ENCODE measurements around the gene BRD7. TPM values are rescaled to one million over a fixed set of nuclear protein-coding genes. Genes with fewer than 3 reads are reported as not detected.

The BRD7 gene
- total and polyA plus RNA-seq, 2 of the 13 experiments (the other 11 are each of a cell fraction or from before 2014, with no cell fraction given) = 82.3 to 149 TPM

- TF ChIP-seq, protein P1, sequence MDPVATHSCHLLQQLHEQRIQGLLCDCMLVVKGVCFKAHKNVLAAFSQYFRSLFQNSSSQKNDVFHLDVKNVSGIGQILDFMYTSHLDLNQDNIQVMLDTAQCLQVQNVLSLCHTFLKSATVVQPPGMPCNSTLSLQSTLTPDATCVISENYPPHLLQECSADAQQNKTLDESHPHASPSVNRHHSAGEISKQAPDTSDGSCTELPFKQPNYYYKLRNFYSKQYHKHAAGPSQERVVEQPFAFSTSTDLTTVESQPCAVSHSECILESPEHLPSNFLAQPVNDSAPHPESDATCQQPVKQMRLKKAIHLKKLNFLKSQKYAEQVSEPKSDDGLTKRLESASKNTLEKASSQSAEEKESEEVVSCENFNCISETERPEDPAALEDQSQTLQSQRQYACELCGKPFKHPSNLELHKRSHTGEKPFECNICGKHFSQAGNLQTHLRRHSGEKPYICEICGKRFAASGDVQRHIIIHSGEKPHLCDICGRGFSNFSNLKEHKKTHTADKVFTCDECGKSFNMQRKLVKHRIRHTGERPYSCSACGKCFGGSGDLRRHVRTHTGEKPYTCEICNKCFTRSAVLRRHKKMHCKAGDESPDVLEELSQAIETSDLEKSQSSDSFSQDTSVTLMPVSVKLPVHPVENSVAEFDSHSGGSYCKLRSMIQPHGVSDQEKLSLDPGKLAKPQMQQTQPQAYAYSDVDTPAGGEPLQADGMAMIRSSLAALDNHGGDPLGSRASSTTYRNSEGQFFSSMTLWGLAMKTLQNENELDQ (CRISPR knock-in tag; IDR thresholded peaks at IDR 0.05; ENCODE audit: borderline replicate concordance) = no peak
- TF ChIP-seq MTA1 (CRISPR knock-in tag; IDR thresholded peaks at IDR 0.05; ENCODE audit: borderline replicate concordance) = peak; percentile 77
- TF ChIP-seq, protein P2, sequence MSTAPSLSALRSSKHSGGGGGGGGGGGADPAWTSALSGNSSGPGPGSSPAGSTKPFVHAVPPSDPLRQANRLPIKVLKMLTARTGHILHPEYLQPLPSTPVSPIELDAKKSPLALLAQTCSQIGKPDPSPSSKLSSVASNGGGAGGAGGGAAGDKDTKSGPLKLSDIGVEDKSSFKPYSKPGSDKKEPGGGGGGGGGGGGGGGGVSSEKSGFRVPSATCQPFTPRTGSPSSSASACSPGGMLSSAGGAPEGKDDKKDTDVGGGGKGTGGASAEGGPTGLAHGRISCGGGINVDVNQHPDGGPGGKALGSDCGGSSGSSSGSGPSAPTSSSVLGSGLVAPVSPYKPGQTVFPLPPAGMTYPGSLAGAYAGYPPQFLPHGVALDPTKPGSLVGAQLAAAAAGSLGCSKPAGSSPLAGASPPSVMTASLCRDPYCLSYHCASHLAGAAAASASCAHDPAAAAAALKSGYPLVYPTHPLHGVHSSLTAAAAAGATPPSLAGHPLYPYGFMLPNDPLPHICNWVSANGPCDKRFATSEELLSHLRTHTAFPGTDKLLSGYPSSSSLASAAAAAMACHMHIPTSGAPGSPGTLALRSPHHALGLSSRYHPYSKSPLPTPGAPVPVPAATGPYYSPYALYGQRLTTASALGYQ (CRISPR knock-in tag; IDR thresholded peaks at IDR 0.05) = no peak
- TF ChIP-seq TBP (CRISPR knock-in tag; IDR thresholded peaks at IDR 0.05) = no peak
- TF ChIP-seq POGK (CRISPR knock-in tag; conservative IDR thresholded peaks at IDR 0.05) = no peak
- peak; percentile 81; the same call in 1 of the 2 replicates for TF ChIP-seq ZNF230 (CRISPR knock-in tag; IDR thresholded peaks at IDR 0.05)
- TF ChIP-seq GPN1 (CRISPR knock-in tag; IDR thresholded peaks at IDR 0.05; ENCODE audit: borderline replicate concordance) = no peak
- TF ChIP-seq ZNF747 (CRISPR knock-in tag; IDR thresholded peaks at IDR 0.05; ENCODE audit: borderline replicate concordance) = 0 out of 2 replicates have a peak, but pooled peaks have one; percentile 67
- TF ChIP-seq RFX5 (IDR thresholded peaks at IDR 0.05; ENCODE audit: low read depth, low read length) = no peak
- TF ChIP-seq ZNF607 (CRISPR knock-in tag; IDR thresholded peaks at IDR 0.05; ENCODE audit: borderline replicate concordance) = no peak
- TF ChIP-seq, protein P3, sequence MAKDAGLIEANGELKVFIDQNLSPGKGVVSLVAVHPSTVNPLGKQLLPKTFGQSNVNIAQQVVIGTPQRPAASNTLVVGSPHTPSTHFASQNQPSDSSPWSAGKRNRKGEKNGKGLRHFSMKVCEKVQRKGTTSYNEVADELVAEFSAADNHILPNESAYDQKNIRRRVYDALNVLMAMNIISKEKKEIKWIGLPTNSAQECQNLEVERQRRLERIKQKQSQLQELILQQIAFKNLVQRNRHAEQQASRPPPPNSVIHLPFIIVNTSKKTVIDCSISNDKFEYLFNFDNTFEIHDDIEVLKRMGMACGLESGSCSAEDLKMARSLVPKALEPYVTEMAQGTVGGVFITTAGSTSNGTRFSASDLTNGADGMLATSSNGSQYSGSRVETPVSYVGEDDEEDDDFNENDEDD (CRISPR knock-in tag; IDR thresholded peaks at IDR 0.05; ENCODE audit: borderline replicate concordance) = no peak
- no peak; the same call in 1 of the 2 replicates for TF ChIP-seq HES4 (CRISPR knock-in tag; IDR thresholded peaks at IDR 0.05; ENCODE audit: borderline replicate concordance)
- TF ChIP-seq ZNF629 (CRISPR knock-in tag; conservative IDR thresholded peaks at IDR 0.05) = no peak
- no peak for TF ChIP-seq TRIM24 (CRISPR knock-in tag; IDR thresholded peaks at IDR 0.05)
- no peak for TF ChIP-seq FOXA3 (CRISPR knock-in tag; IDR thresholded peaks at IDR 0.05)
- TF ChIP-seq MLX (CRISPR knock-in tag; IDR thresholded peaks at IDR 0.05) = no peak
- TF ChIP-seq FOXK2 (IDR thresholded peaks at IDR 0.05) = no peak
- TF ChIP-seq KAT8 (CRISPR knock-in tag; IDR thresholded peaks at IDR 0.05) = no peak
- no peak for TF ChIP-seq ZNF841 (CRISPR knock-in tag; IDR thresholded peaks at IDR 0.05; ENCODE audit: borderline replicate concordance)
- TF ChIP-seq GLI4 (CRISPR knock-in tag; IDR thresholded peaks at IDR 0.05; ENCODE audit: borderline replicate concordance) = peak; percentile 29; the same call in 1 of the 2 replicates
- TF ChIP-seq, protein P4, sequence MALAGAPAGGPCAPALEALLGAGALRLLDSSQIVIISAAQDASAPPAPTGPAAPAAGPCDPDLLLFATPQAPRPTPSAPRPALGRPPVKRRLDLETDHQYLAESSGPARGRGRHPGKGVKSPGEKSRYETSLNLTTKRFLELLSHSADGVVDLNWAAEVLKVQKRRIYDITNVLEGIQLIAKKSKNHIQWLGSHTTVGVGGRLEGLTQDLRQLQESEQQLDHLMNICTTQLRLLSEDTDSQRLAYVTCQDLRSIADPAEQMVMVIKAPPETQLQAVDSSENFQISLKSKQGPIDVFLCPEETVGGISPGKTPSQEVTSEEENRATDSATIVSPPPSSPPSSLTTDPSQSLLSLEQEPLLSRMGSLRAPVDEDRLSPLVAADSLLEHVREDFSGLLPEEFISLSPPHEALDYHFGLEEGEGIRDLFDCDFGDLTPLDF (CRISPR knock-in tag; IDR thresholded peaks at IDR 0.05) = no peak
These were observed 71.3 kb downstream of the BRD7 start (continued) for GRCh38 chr16:50297301-50298074.

Data from HepG2 (cell line).